CD4-positive, CD25-positive, alpha-beta regulatory T cell (primary cell): ENCODE results near the gene SSX2. TPM values are rescaled to one million over a fixed set of nuclear protein-coding genes. Genes with fewer than 3 reads are reported as not detected.

ENCODE experiments used
- polyA plus RNA-seq, 4 donors: library from polyadenylated mRNA; unstranded; fragments of 300-500 nt; fragmentation: Illumina TruSeq; gene quantifications; one replicate each; pipeline ENCODE4 v1.2.3, GENCODE V29; 2021
- total RNA-seq: library from RNA; stranded (reverse); gene quantifications from one replicate; pipeline ENCODE4 v1.2.3, GENCODE V29; 2022

Gene SSX2
- total and polyA plus RNA-seq, 5 donors from 2014 or later: not detected

Other genes starting within 250 kb of the SSX2 start
- gene XAGE1A, start 211.4 kb downstream of the SSX2 start, total RNA-seq: not detected
- not detected for gene XAGE1A, start 211.4 kb downstream of the SSX2 start, polyA plus RNA-seq
- gene XAGE1B, start 190.1 kb downstream of the SSX2 start, total RNA-seq: not detected
- gene XAGE1B, start 190.1 kb downstream of the SSX2 start, polyA plus RNA-seq: not detected
- not detected for gene SSX7, start 52.3 kb downstream of the SSX2 start, total RNA-seq
- not detected for gene SSX7, start 52.3 kb downstream of the SSX2 start, polyA plus RNA-seq
- gene SSX2B, start 44.1 kb upstream of the SSX2 start, total RNA-seq: not detected
- not detected for gene SSX2B, start 44.1 kb upstream of the SSX2 start, polyA plus RNA-seq
- gene SPANXN5, start 90.2 kb upstream of the SSX2 start, total RNA-seq: not detected
- not detected for gene SPANXN5, start 90.2 kb upstream of the SSX2 start, polyA plus RNA-seq
- gene XAGE5, start 104.1 kb upstream of the SSX2 start, total RNA-seq: not detected
- not detected for gene XAGE5, start 104.1 kb upstream of the SSX2 start, polyA plus RNA-seq
- not detected for gene XAGE3, start 160.9 kb upstream of the SSX2 start, total RNA-seq
- gene XAGE3, start 160.9 kb upstream of the SSX2 start, polyA plus RNA-seq: not detected
- 10.0 TPM for gene FAM156B, start 190.2 kb upstream of the SSX2 start, total RNA-seq
- gene FAM156B, start 190.2 kb upstream of the SSX2 start, polyA plus RNA-seq: 1 to 10 TPM; 4.5 to 6.3 (median 5.2) TPM